Type B pancreatic cell (in vitro differentiated cells): ENCODE data around the gene MARCHF3. TPM values are rescaled to one million over a fixed set of nuclear protein-coding genes. Genes with fewer than 3 reads are reported as not detected.

Source experiments
- DNase-seq: peaks from one replicate; pipeline ENCODE4 v3.0.0; 2021; ENCODE audit warnings: mixed read lengths; ENCODE audit not compliant: unreplicated experiment; ENCODE audit errors: extremely low spot score
- H3K27ac Mint-ChIP-seq: 2 replicates; pipeline ENCODE4 v1.8.0; 2021; ENCODE audit warnings: mild to moderate bottlenecking, mixed read lengths
- H3K27me3 Mint-ChIP-seq: 2 replicates; pipeline ENCODE4 v1.8.0; 2021; ENCODE audit warnings: mixed read lengths
- H3K36me3 Mint-ChIP-seq: 2 replicates; pipeline ENCODE4 v1.8.0; 2021; ENCODE audit warnings: mixed read lengths
- H3K4me1 Mint-ChIP-seq: one replicate; pipeline ENCODE4 v1.8.0; 2021; ENCODE audit warnings: mixed read lengths; ENCODE audit not compliant: unreplicated experiment
- H3K4me3 Mint-ChIP-seq: 2 replicates; pipeline ENCODE4 v1.8.0; 2021; ENCODE audit warnings: mild to moderate bottlenecking, mixed read lengths
- H3K9me3 Mint-ChIP-seq: 2 replicates; pipeline ENCODE4 v1.8.0; 2021; ENCODE audit warnings: mixed read lengths
- CTCF ChIP-seq: fragments of 200-600 bp; sonication (generic); conservative IDR thresholded peaks from 2 replicates; pipeline ENCODE4 v1.5.0; 2021; ENCODE audit warnings: antibody characterized with exemption, mild to moderate bottlenecking
- total RNA-seq: library from RNA; stranded (reverse); gene quantifications from 2 replicates; pipeline ENCODE4 v1.2.1, GENCODE V29; 2021; ENCODE audit warnings: low replicate concordance

The MARCHF3 gene
- total RNA-seq, 1 donor from 2014 or later = 5.9 TPM

- Mint-ChIP-seq H3K27me3 (no peaks in the 10 kb centered on the region), H3K4me1 (no peaks in the 10 kb centered on the region), H3K4me3 (no peak overlapping the region), H3K27ac (no peak overlapping the region), H3K9me3 (no peaks in the 10 kb centered on the region), H3K36me3 (no peaks in the 10 kb centered on the region)
- no peak for TF ChIP-seq CTCF
- DNase-seq = no peak
Observed at GRCh38 chr5:126981222-126981621, 49.1 kb downstream of the MARCHF3 start.

DNA sequence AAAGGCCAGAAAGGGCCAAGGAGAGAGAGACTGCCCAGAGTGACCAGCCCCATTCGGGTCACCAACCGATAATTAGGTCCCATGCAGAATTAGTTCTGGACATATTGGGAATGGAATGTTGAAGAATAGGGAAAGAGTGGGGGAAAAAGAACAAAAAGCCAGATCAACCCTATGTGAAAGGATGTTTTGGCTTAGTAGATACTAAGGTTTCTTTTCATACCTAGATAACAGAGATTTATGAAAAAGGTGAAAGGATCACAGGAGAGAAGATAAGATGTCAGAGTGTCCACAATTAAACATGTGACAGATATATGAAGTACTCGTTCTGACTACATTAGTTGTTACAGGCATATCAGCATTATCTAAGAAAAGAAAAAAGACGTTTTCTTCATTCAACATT lies 52.1 kb downstream of the MARCHF3 start:
- no peak for TF ChIP-seq CTCF
- no peaks in the 10 kb centered on the region for H3K9me3 Mint-ChIP-seq
- no peaks in the 10 kb centered on the region for H3K36me3 Mint-ChIP-seq
- DNase-seq = no peak
- H3K4me3 Mint-ChIP-seq = no peak overlapping the region
- no peak overlapping the region for H3K27ac Mint-ChIP-seq
- no peaks in the 10 kb centered on the region for H3K4me1 Mint-ChIP-seq
- no peaks in the 10 kb centered on the region for H3K27me3 Mint-ChIP-seq

DNA sequence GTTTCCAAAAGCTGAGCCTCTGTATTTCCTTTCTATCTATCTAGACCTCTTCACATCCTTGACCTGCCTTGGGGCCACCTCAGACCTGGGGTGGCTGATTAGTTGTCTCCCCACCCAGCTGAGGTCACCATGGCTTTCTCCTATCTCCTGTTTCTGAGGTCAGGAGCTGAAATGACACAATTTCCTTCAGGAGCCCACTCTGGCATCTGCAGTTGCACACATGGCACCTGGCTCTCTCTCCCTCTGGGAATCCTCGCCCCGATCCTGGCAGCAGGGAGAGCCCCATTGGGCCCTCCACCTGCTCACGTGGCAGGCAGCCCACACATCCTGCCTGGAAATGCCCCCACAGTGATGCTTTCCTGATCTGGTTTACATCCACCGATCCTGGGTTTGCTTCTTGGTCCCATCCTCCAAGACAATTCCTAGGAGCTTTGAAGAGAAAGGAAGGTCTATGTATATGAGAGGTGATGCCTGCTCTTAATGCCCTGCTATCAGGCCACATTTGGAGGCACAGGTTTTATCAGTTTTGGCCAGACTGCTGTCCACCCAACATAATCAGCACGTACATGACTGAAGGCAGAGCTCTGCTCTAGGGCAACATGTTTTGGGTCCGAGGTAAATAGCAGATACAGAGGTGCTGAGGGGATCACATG lies 53.7 kb downstream of the MARCHF3 start:
- DNase-seq = no peak
- no peaks in the 10 kb centered on the region for H3K27me3 Mint-ChIP-seq

GRCh38 chr5:126975796-126976195 lies 54.6 kb downstream of the MARCHF3 start:
- Mint-ChIP-seq H3K4me3 (no peak overlapping the region), H3K27me3 (no peaks in the 10 kb centered on the region), H3K4me1 (peaks cover 13% of the 10 kb centered on the region), H3K36me3 (no peaks in the 10 kb centered on the region), H3K9me3 (no peaks in the 10 kb centered on the region), H3K27ac (no peak overlapping the region)
- TF ChIP-seq CTCF = no peak
- no peak for DNase-seq

More for the DNA sequence above, 53.7 kb downstream of the MARCHF3 start:
- TF ChIP-seq CTCF = no peak
- H3K4me3 Mint-ChIP-seq = no peak overlapping the region
- H3K4me1 Mint-ChIP-seq = peaks cover 8% of the 10 kb centered on the region
- H3K9me3 Mint-ChIP-seq = no peaks in the 10 kb centered on the region
- no peaks in the 10 kb centered on the region for H3K36me3 Mint-ChIP-seq
- H3K27ac Mint-ChIP-seq = no peak overlapping the region

DNA sequence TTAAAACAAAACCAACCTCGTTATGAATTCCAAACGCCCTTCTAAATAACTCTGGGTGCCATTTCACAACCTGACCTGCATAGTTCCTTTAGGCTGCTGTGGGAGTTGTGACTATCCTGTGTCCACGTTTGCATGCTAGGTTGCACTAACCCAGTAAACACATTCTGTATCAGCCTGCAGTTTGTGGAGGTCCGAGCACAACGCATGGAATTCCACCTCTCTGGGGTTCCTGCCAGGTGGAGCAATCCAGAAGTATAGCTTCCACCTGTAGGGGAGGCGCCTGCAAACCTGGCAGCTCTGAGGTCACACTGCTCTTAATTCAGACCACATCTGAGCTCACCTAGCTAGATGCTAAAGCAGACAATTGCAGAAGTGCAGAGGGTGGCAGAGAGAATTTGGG lies 57.2 kb downstream of the MARCHF3 start:
- Mint-ChIP-seq H3K9me3 (no peaks in the 10 kb centered on the region), H3K27ac (no peak overlapping the region), H3K4me1 (peaks cover 18% of the 10 kb centered on the region), H3K27me3 (no peaks in the 10 kb centered on the region), H3K4me3 (no peak overlapping the region), H3K36me3 (no peaks in the 10 kb centered on the region)
- no peak for DNase-seq
- no peak for TF ChIP-seq CTCF
